ENCODE measurements around the gene DCAF4.

DNA sequence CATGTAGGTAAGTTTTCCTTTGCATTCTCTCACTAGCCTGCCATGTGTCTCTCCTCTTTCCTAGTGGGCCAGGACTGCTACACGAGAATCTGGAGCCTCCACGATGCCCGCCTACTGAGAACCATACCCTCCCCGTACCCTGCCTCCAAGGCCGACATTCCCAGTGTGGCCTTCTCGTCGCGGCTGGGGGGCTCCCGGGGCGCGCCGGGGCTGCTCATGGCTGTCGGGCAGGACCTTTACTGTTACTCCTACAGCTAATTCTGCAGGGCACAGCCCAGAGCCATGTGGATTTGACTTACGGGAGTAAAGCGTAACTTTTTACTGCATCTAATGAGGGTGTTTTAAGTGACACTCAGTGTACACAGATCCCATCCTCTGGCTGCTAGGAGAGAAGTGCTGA lies 32.3 kb downstream of the DCAF4 start:
- TF ChIP-seq, protein P1, sequence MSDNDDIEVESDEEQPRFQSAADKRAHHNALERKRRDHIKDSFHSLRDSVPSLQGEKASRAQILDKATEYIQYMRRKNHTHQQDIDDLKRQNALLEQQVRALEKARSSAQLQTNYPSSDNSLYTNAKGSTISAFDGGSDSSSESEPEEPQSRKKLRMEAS (IDR thresholded peaks at IDR 0.05; ENCODE audit: low read depth): no peak
- TF ChIP-seq, protein P2, sequence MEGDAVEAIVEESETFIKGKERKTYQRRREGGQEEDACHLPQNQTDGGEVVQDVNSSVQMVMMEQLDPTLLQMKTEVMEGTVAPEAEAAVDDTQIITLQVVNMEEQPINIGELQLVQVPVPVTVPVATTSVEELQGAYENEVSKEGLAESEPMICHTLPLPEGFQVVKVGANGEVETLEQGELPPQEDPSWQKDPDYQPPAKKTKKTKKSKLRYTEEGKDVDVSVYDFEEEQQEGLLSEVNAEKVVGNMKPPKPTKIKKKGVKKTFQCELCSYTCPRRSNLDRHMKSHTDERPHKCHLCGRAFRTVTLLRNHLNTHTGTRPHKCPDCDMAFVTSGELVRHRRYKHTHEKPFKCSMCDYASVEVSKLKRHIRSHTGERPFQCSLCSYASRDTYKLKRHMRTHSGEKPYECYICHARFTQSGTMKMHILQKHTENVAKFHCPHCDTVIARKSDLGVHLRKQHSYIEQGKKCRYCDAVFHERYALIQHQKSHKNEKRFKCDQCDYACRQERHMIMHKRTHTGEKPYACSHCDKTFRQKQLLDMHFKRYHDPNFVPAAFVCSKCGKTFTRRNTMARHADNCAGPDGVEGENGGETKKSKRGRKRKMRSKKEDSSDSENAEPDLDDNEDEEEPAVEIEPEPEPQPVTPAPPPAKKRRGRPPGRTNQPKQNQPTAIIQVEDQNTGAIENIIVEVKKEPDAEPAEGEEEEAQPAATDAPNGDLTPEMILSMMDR (IDR thresholded peaks at IDR 0.05): no peak
- TF ChIP-seq, protein P3, sequence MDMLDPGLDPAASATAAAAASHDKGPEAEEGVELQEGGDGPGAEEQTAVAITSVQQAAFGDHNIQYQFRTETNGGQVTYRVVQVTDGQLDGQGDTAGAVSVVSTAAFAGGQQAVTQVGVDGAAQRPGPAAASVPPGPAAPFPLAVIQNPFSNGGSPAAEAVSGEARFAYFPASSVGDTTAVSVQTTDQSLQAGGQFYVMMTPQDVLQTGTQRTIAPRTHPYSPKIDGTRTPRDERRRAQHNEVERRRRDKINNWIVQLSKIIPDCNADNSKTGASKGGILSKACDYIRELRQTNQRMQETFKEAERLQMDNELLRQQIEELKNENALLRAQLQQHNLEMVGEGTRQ (IDR thresholded peaks at IDR 0.05; ENCODE audit: borderline replicate concordance, low read depth, low read length): no peak
- TF ChIP-seq POLR2AphosphoS5 (IDR thresholded peaks at IDR 0.05; ENCODE audit: low read depth, low read length): no peak
- TF ChIP-seq EP300 (IDR thresholded peaks at IDR 0.05; ENCODE audit: borderline replicate concordance in 1 of 2, low read depth in 1 of 2, low read length in 1 of 2): no peak
- no peak for TF ChIP-seq CHD2 (IDR thresholded peaks at IDR 0.05; ENCODE audit: low read length, partially characterized antibody)
- no peak for TF ChIP-seq MXI1 (IDR thresholded peaks at IDR 0.05; ENCODE audit: low read depth, low read length)
- TF ChIP-seq GABPA (IDR thresholded peaks at IDR 0.05; ENCODE audit: low read depth): no peak
- no peak for TF ChIP-seq SMC3 (IDR thresholded peaks at IDR 0.05; ENCODE audit: low read depth, low read length)
- TF ChIP-seq GATA2 (CRISPR knock-in tag; IDR thresholded peaks at IDR 0.05): no peak
